OCI-LY1 (cell line): ENCODE results near the gene NUP98.

ENCODE experiments used
- H2AFZ ChIP-seq: fragments of 200-600 bp; sonication (generic), shearing (Covaris generic); 2 replicates; pipeline ENCODE4 v1.6.0; 2014; ENCODE audit warnings: antibody characterized with exemption, mild to moderate bottlenecking, low read length
- H3F3A ChIP-seq: fragments of 200-600 bp; sonication (generic), shearing (Covaris generic); 2 replicates; pipeline ENCODE4 v1.6.0; 2014; ENCODE audit warnings: mild to moderate bottlenecking, antibody characterized with exemption, low read length, moderate library complexity; ENCODE audit not compliant: insufficient read depth
- H3K27ac ChIP-seq: fragments of 200-600 bp; sonication (generic); 2 replicates; pipeline ENCODE4 v1.5.1; 2014; ENCODE audit warnings: low read length, mixed run types, mild to moderate bottlenecking, low read depth; ENCODE audit not compliant: poor library complexity, severe bottlenecking
- H3K27me3 ChIP-seq: fragments of 200-600 bp; sonication (generic); 2 replicates; pipeline ENCODE4 v1.6.0; 2014; ENCODE audit warnings: antibody characterized with exemption, mild to moderate bottlenecking, low read length, moderate library complexity; ENCODE audit not compliant: insufficient read depth
- H3K36me3 ChIP-seq: fragments of 200-600 bp; sonication (generic); 2 replicates; pipeline ENCODE4 v1.6.1; 2014; ENCODE audit warnings: mild to moderate bottlenecking, antibody characterized with exemption, low read length, moderate library complexity, mixed read lengths; ENCODE audit not compliant: insufficient read depth
- H3K4me1 ChIP-seq: fragments of 200-600 bp; sonication (generic); 2 replicates; pipeline ENCODE4 v1.5.1; 2014; ENCODE audit warnings: mild to moderate bottlenecking, low read length, moderate library complexity; ENCODE audit not compliant: insufficient read depth, severe bottlenecking
- H3K4me2 ChIP-seq: fragments of 200-600 bp; sonication (generic), shearing (Covaris generic); 2 replicates; pipeline ENCODE4 v1.6.1; 2014; ENCODE audit warnings: low read length
- H3K4me3 ChIP-seq: fragments of 200-600 bp; sonication (generic); 2 replicates; pipeline ENCODE4 v1.5.1; 2014; ENCODE audit warnings: low read length, low read depth, mild to moderate bottlenecking, mixed read lengths; ENCODE audit not compliant: poor library complexity, severe bottlenecking
- H3K79me2 ChIP-seq: fragments of 200-600 bp; shearing (Covaris generic); 2 replicates; pipeline ENCODE4 v1.6.1; 2016; ENCODE audit warnings: mixed run types, low read length, mixed read lengths; ENCODE audit not compliant: insufficient read depth
- H3K9ac ChIP-seq: fragments of 200-600 bp; sonication (generic), shearing (Covaris generic); 2 replicates; pipeline ENCODE4 v1.6.1; 2014; ENCODE audit warnings: mild to moderate bottlenecking, low read length, mixed read lengths
- H3K9me2 ChIP-seq: fragments of 200-600 bp; sonication (generic), shearing (Covaris generic); 2 replicates; pipeline ENCODE4 v1.6.1; 2014; ENCODE audit warnings: low read depth, mild to moderate bottlenecking, low read length, mixed read lengths
- H3K9me3 ChIP-seq: fragments of 200-600 bp; shearing (Covaris generic); 2 replicates; pipeline ENCODE4 v1.6.1; 2014; ENCODE audit warnings: low read length, mixed read lengths
- H4K20me1 ChIP-seq: fragments of 200-600 bp; sonication (generic), shearing (Covaris generic); 2 replicates; pipeline ENCODE4 v1.6.0; 2016; ENCODE audit warnings: mild to moderate bottlenecking, low read length; ENCODE audit not compliant: insufficient read depth
- CTCF ChIP-seq: fragments of 200-600 bp; sonication (generic), shearing (Covaris generic); IDR thresholded peaks from 2 replicates; pipeline ENCODE4 v1.5.1; 2017; ENCODE audit warnings: mild to moderate bottlenecking, antibody characterized with exemption, low read length, moderate library complexity, mixed read lengths
- EZH2 ChIP-seq: fragments of 200-600 bp; sonication (generic), shearing (Covaris generic); IDR thresholded peaks from 2 replicates; pipeline ENCODE4 v1.8.0; 2017; ENCODE audit warnings: borderline replicate concordance, mixed run types, mild to moderate bottlenecking, antibody characterized with exemption, low read length, moderate library complexity, mixed read lengths

NUP98 gene

GRCh38 chr11:3781423-3781822 lies 15.9 kb downstream of the NUP98 start:
- Histone ChIP-seq H3K9me3 (no peaks in the 10 kb centered on the region), H3F3A (no peaks in the 10 kb centered on the region), H3K36me3 (peaks cover 74% of the 10 kb centered on the region), H3K27ac (no peak overlapping the region), H3K4me3 (no peak overlapping the region), H3K9ac (no peak overlapping the region), H2AFZ (no peak overlapping the region), H3K79me2 (peaks cover 58% of the 10 kb centered on the region), H3K9me2 (no peaks in the 10 kb centered on the region), H3K4me2 (no peak overlapping the region), H3K27me3 (no peaks in the 10 kb centered on the region), H3K4me1 (peaks cover 16% of the 10 kb centered on the region), H4K20me1 (no peaks in the 10 kb centered on the region)
- TF ChIP-seq EZH2 (no peak), CTCF (no peak)

GRCh38 chr11:3775736-3776406 lies 21.5 kb downstream of the NUP98 start:
- no peaks in the 10 kb centered on the region for H4K20me1 ChIP-seq
- H3K79me2 ChIP-seq, result 0 out of 2 replicates have a peak, but pooled peaks cover 3% of the 10 kb centered on the region
- H3K4me3 ChIP-seq, result no peak overlapping the region
- H3K27me3 ChIP-seq, result no peaks in the 10 kb centered on the region
- no peaks in the 10 kb centered on the region for H3K4me1 ChIP-seq
- no peak overlapping the region for H3K4me2 ChIP-seq
- no peaks in the 10 kb centered on the region for H3K9me3 ChIP-seq
- no peaks in the 10 kb centered on the region for H3F3A ChIP-seq
- no peak overlapping the region for H3K9ac ChIP-seq
- H3K27ac ChIP-seq, result no peak overlapping the region
- peaks cover 97% of the 10 kb centered on the region for H3K36me3 ChIP-seq
- no peak overlapping the region for H2AFZ ChIP-seq
- TF ChIP-seq EZH2 (no peak), CTCF (no peak)
- H3K9me2 ChIP-seq, result no peaks in the 10 kb centered on the region

- Histone ChIP-seq H3K4me3 (no peak overlapping the region), H3K36me3 (peaks cover 98% of the 10 kb centered on the region), H3K9me3 (no peaks in the 10 kb centered on the region), H3K79me2 (no peaks in the 10 kb centered on the region), H3K27ac (no peak overlapping the region), H3K4me2 (no peak overlapping the region), H2AFZ (no peak overlapping the region), H3F3A (no peaks in the 10 kb centered on the region), H3K27me3 (no peaks in the 10 kb centered on the region), H4K20me1 (no peaks in the 10 kb centered on the region), H3K4me1 (no peaks in the 10 kb centered on the region), H3K9me2 (no peaks in the 10 kb centered on the region), H3K9ac (no peak overlapping the region)
- TF ChIP-seq CTCF (no peak), EZH2 (no peak)
Observed at GRCh38 chr11:3773180-3773579, 24.2 kb downstream of the NUP98 start.
